GM12878 (cell line): Measurements from ENCODE around the gene LRRN2. TPM values are rescaled to one million over a fixed set of nuclear protein-coding genes. Genes with fewer than 3 reads are reported as not detected.

ENCODE experiments used
- ATAC-seq: fragments of 200-7000 bp; cut with Tn5 transposase; 3 replicates; pipeline ENCODE4 v1.9.1; 2020; ENCODE audit warnings: mild to moderate bottlenecking, moderate library complexity
- BruUV-seq: library from RNA; stranded (reverse); fragments of 400-500 nt; replicated peaks from 2 replicates; lab custom pipeline; 2021; lab: Mats Ljungman, UMichigan
- CTCF ChIA-PET: fragments of 300-600 bp; sonication (Branson Sonifier 250); formaldehyde crosslinking; extraction: SDS; loops from one replicate; lab custom pipeline; 2021; ENCODE audit warnings: inconsistent platforms; lab: Yijun Ruan, JAX
- POLR2A ChIA-PET: fragments of 350-600 bp; formaldehyde crosslinking; extraction: SDS; loops from one replicate; lab custom pipeline; 2021; ENCODE audit warnings: inconsistent platforms; lab: Charles Lee
- RAD21 ChIA-PET: fragments of 300-600 bp; sonication (Branson Sonifier 250); formaldehyde crosslinking; loops from one replicate; lab custom pipeline; 2023; ENCODE audit warnings: antibody characterized with exemption; ENCODE audit not compliant: unreplicated experiment; lab: Charles Lee
- SMC1A ChIA-PET: fragments of 300-600 bp; sonication (Branson Sonifier 250); formaldehyde crosslinking; loops from one replicate; lab custom pipeline; 2023; ENCODE audit not compliant: unreplicated experiment, uncharacterized antibody; lab: Charles Lee
- DNase-seq: peaks from one replicate; pipeline ENCODE4 v3.0.0-alpha.2; 2011; ENCODE audit warnings: low read depth, low spot score
- FAIRE-seq: peaks from 3 replicates; lab custom pipeline; 2011; peaks lifted over from hg19 to GRCh38; lab: Jason Lieb, UNC
- H2AFZ ChIP-seq: 2 replicates; pipeline ENCODE4 v1.6.0; 2011; ENCODE audit warnings: low read depth, low read length, control low read depth; ENCODE audit not compliant: control insufficient read depth
- H3K27ac ChIP-seq: 2 replicates; pipeline ENCODE4 v1.5.1; 2011; ENCODE audit warnings: control low read depth; ENCODE audit not compliant: control insufficient read depth, insufficient read depth
- H3K27me3 ChIP-seq, 2 experiments: replicated peaks in 1 of 2; 2 replicates each; pipeline versions ENCODE4 v1.6.0 to v1.6.1; 2011; ENCODE audit warnings: low read length in 1 of 2; ENCODE audit not compliant: control insufficient read depth in 2 of 2, insufficient read depth in 2 of 2
- H3K36me3 ChIP-seq, 2 experiments: 2 replicates each; pipeline ENCODE4 v1.5.1; 2011; ENCODE audit warnings: low read length in 1 of 2; ENCODE audit not compliant: control insufficient read depth in 2 of 2, insufficient read depth in 2 of 2
- H3K4me1 ChIP-seq: 2 replicates; pipeline ENCODE4 v1.6.1; 2011; ENCODE audit warnings: mild to moderate bottlenecking, low read length, moderate library complexity, mixed read lengths; ENCODE audit not compliant: control insufficient read depth, insufficient read depth
- H3K4me2 ChIP-seq: 2 replicates; pipeline ENCODE4 v1.6.0; 2011; ENCODE audit warnings: control low read depth; ENCODE audit not compliant: control insufficient read depth, insufficient read depth
- H3K4me3 ChIP-seq: fragments of 200-600 bp; sonication (generic); 2 replicates; pipeline ENCODE4 v1.5.1; 2016
- H3K79me2 ChIP-seq: 2 replicates; pipeline ENCODE4 v1.6.0; 2011; ENCODE audit warnings: low read length; ENCODE audit not compliant: control insufficient read depth, insufficient read depth
- H3K9ac ChIP-seq: 2 replicates; pipeline ENCODE4 v1.8.0; 2011; ENCODE audit warnings: low read length, control low read depth, mixed read lengths; ENCODE audit not compliant: control insufficient read depth, insufficient read depth
- H3K9me3 ChIP-seq: replicated peaks from 3 replicates; pipeline ENCODE4 v1.5.1; 2011; ENCODE audit warnings: mild to moderate bottlenecking, low read length; ENCODE audit not compliant: control insufficient read depth, insufficient read depth
- H4K20me1 ChIP-seq: 2 replicates; pipeline ENCODE4 v1.6.0; 2011; ENCODE audit not compliant: control insufficient read depth, insufficient read depth
- MXI1 ChIP-seq: fragments of 150-350 bp; IDR thresholded peaks from 2 replicates; pipeline ENCODE4 v1.6.1; 2011; ENCODE audit warnings: low read depth, mild to moderate bottlenecking, inconsistent platforms, low read length, improper control_type of control experiment
- NR2C2 ChIP-seq: IDR thresholded peaks from 2 replicates; pipeline ENCODE4 v1.6.1; 2011; ENCODE audit warnings: borderline replicate concordance, low read depth; ENCODE audit not compliant: control insufficient read depth, insufficient read length
- PAX8 ChIP-seq: fragments of 450-650 bp; IDR thresholded peaks from 2 replicates; pipeline ENCODE4 v1.6.1; 2017; ENCODE audit warnings: mild to moderate bottlenecking, moderate library complexity
- RCOR1 ChIP-seq: conservative IDR thresholded peaks from 2 replicates; pipeline ENCODE4 v1.6.1; 2012; ENCODE audit warnings: low read depth, low read length, improper control_type of control experiment
- SPI1 ChIP-seq: IDR thresholded peaks from 2 replicates; pipeline ENCODE4 v1.6.1; 2011; ENCODE audit warnings: low read depth, mild to moderate bottlenecking, low read length, moderate library complexity, borderline replicate concordance; ENCODE audit not compliant: insufficient read depth
- STAT1 ChIP-seq: fragments of 450-650 bp; conservative IDR thresholded peaks from 2 replicates; pipeline ENCODE4 v1.6.1; 2014; ENCODE audit warnings: antibody characterized with exemption, mild to moderate bottlenecking
- TCF7 ChIP-seq: IDR thresholded peaks from 2 replicates; pipeline ENCODE4 v1.6.1; 2014; ENCODE audit warnings: antibody characterized with exemption, borderline replicate concordance
- ZNF622 ChIP-seq: fragments of 450-650 bp; IDR thresholded peaks from 2 replicates; pipeline ENCODE4 v1.6.1; 2017; ENCODE audit warnings: mild to moderate bottlenecking, inconsistent platforms
- WGBS: methylation state at CpG from one replicate; pipeline ENCODE4 v1.1.6; 2016; ENCODE audit warnings: low lambda C conversion rate; ENCODE audit not compliant: insufficient replicate concordance, insufficient coverage; ENCODE audit errors: missing lambda C conversion rate; 5-methylcytosine and 5-hydroxymethylcytosine counted together
- in situ Hi-C: fragments of 300-500 bp; cut with MboI; formaldehyde crosslinking; loops from 9 replicates; pipeline ENCODE4 v1.14.3; 2018; ENCODE audit warnings: mixed read lengths
- intact Hi-C: fragments of 100-400 bp; cut with micrococcal nuclease; formaldehyde crosslinking; loops from one replicate; pipeline ENCODE4 v1.14.2; 2022; ENCODE audit not compliant: unreplicated experiment
- polyA plus RNA-seq, 11 experiments: library from polyadenylated mRNA; depleted of rRNA in 4 of 11; unstranded in 6 of 11; stranded (reverse) in 5 of 11; fragments of >200 nt; fragmentation: Nextera tagmentation in 4 of 11; fragmentation: Illumina TruSeq in 1 of 11; extraction: Ambion mirVana in 4 of 11; extraction: Trizol in 1 of 11; gene quantifications; 1 replicate in 1 of 11; 2 replicates in 10 of 11; pipeline versions ENCODE4 v1.2.1 to v1.2.3, GENCODE V29; 2011 to 2016; ENCODE audit warnings: inconsistent platforms in 2 of 11, missing spikeins in 2 of 11, low read depth in 1 of 11
- total RNA-seq, 4 experiments: library from RNA; depleted of rRNA in 3 of 4; stranded (reverse); fragments of >200 nt in 3 of 4; fragmentation: Illumina TruSeq in 1 of 4; extraction: Trizol in 1 of 4; gene quantifications; 2 replicates each; pipeline versions ENCODE4 v1.2.1 to v1.2.3, GENCODE V29; 2013 to 2021
- TF ChIP-seq, protein P1 (sequence below): fragments of 450-650 bp; IDR thresholded peaks from 2 replicates; pipeline ENCODE4 v1.6.1; 2018; ENCODE audit warnings: borderline replicate concordance, mild to moderate bottlenecking; ENCODE audit not compliant: partially characterized antibody
- TF ChIP-seq, protein P2 (sequence below): IDR thresholded peaks from 2 replicates; pipeline ENCODE4 v1.6.1; 2012; ENCODE audit warnings: low read length, inconsistent platforms
- TF ChIP-seq, protein P3 (sequence below): fragments of 450-650 bp; IDR thresholded peaks from 2 replicates; pipeline ENCODE4 v1.6.1; 2016; ENCODE audit warnings: mild to moderate bottlenecking

LRRN2 gene
- total and polyA plus RNA-seq, 10 of the 15 experiments (the other 5 are each of a cell fraction or from before 2014, with no cell fraction given): not detected

DNA sequence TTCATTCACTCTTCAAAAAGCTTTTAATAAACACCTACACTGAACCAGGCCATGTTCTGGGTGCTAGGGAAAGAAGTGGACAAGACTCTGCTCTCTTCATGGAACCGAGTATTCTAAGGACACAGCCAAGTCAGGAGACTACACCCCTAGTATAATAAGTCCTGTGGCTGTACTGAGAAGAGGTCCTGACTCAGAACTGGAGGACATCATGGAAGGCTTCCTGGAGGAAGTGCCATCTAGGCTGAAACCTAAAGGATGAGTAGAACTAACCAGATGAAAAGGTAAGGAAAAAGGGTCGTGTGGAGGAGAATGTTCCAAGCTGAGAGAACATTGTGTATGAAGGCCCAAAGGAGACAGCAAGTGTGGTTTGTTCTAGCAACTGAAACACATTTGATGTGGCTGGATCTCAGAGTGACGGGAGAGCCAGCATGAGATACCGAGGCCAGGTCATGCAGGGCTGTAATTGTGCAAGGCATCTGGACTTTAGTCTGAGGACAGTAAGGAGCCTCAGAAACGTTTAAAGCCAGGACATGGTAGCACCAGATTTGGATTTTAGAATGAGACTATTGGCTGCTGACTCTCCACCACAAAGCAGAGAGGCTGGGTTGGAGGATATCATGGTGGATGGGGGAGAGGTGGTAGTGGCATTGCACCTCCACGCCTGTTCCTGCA, 82.5 kb downstream of the LRRN2 start:
- TF ChIP-seq PAX8 (no peak), NR2C2 (no peak), STAT1 (no peak), ZNF622 (no peak), RCOR1 (no peak)
- Histone ChIP-seq H3K79me2 (no peaks in the 10 kb centered on the region), H3K4me1 (no peaks in the 10 kb centered on the region), H4K20me1 (no peaks in the 10 kb centered on the region), H2AFZ (no peak overlapping the region), H3K36me3 (no peaks in the 10 kb centered on the region), H3K4me2 (no peak overlapping the region), H3K4me3 (no peak overlapping the region), H3K9me3 (no peaks in the 10 kb centered on the region), H3K9ac (no peak overlapping the region), H3K27me3 (0 out of 4 replicates have a peak, but pooled peaks cover 0 to 2% of the 10 kb centered on the region in 2 experiments), H3K27ac (no peak overlapping the region)
- in situ Hi-C loops (no loop called here), intact Hi-C loops (no loop called here)
- SMC1A ChIA-PET: interaction anchor here (1.7 kb wide), 1 partner anchor 37 kb away, joined by 4 read pairs; no protein-coding TSS in a partner anchor
- no TSS peak for BruUV-seq
- RAD21 ChIA-PET: no interaction called here
- POLR2A ChIA-PET: no interaction called here
- DNase-seq (no peak), FAIRE-seq (no peak), ATAC-seq (no peak)
- 25% methylated on average over 6 of the region's 6 CpGs for WGBS
- CTCF ChIA-PET: interaction anchor here (2.4 kb wide), 1 partner anchor 204 kb away, joined by 5 read pairs; no protein-coding TSS in a partner anchor

DNA sequence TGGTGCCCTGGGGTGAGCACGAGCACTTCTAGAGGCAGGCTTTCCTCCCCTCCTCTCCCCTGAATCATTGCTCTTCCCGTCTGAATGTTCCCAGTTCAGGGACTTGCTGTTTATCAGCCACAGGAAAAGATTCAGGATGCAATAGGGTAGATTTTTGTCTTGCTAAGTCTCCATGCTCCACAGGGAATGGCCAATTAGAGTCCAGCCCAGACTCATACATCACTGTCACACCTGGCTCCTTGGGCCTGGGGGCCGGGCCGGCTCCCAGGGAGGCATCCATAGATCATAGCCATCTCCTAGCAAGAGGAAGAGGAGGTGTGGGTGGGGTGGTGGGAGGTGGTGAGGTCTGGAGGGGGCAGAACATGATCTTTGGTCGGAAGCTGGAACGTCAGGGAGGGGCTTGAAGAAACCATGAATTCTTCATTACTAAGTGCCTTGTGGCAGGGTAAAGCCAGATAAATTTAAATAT, 83.4 kb downstream of the LRRN2 start:
- no peaks in the 10 kb centered on the region for H3K4me1 ChIP-seq
- no peak for TF ChIP-seq SPI1
- TF ChIP-seq ZNF622: no peak
- TF ChIP-seq, protein P1, sequence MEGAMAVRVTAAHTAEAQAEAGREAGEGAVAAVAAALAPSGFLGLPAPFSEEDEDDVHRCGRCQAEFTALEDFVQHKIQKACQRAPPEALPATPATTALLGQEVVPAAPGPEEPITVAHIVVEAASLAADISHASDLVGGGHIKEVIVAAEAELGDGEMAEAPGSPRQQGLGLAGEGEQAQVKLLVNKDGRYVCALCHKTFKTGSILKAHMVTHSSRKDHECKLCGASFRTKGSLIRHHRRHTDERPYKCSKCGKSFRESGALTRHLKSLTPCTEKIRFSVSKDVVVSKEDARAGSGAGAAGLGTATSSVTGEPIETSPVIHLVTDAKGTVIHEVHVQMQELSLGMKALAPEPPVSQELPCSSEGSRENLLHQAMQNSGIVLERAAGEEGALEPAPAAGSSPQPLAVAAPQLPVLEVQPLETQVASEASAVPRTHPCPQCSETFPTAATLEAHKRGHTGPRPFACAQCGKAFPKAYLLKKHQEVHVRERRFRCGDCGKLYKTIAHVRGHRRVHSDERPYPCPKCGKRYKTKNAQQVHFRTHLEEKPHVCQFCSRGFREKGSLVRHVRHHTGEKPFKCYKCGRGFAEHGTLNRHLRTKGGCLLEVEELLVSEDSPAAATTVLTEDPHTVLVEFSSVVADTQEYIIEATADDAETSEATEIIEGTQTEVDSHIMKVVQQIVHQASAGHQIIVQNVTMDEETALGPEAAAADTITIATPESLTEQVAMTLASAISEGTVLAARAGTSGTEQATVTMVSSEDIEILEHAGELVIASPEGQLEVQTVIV: no peak
- TF ChIP-seq MXI1: no peak
- TF ChIP-seq, protein P2, sequence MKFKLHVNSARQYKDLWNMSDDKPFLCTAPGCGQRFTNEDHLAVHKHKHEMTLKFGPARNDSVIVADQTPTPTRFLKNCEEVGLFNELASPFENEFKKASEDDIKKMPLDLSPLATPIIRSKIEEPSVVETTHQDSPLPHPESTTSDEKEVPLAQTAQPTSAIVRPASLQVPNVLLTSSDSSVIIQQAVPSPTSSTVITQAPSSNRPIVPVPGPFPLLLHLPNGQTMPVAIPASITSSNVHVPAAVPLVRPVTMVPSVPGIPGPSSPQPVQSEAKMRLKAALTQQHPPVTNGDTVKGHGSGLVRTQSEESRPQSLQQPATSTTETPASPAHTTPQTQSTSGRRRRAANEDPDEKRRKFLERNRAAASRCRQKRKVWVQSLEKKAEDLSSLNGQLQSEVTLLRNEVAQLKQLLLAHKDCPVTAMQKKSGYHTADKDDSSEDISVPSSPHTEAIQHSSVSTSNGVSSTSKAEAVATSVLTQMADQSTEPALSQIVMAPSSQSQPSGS: no peak
- TF ChIP-seq TCF7: no peak
- TF ChIP-seq, protein P3, sequence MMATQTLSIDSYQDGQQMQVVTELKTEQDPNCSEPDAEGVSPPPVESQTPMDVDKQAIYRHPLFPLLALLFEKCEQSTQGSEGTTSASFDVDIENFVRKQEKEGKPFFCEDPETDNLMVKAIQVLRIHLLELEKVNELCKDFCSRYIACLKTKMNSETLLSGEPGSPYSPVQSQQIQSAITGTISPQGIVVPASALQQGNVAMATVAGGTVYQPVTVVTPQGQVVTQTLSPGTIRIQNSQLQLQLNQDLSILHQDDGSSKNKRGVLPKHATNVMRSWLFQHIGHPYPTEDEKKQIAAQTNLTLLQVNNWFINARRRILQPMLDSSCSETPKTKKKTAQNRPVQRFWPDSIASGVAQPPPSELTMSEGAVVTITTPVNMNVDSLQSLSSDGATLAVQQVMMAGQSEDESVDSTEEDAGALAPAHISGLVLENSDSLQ: no peak

More for the DNA sequence above, 83.4 kb downstream of the LRRN2 start:
- H3K27me3 ChIP-seq: no peaks in the 10 kb centered on the region
- H3K4me3 ChIP-seq: no peak overlapping the region
- FAIRE-seq: no peak
- H3K36me3 ChIP-seq: no peaks in the 10 kb centered on the region
- CTCF ChIA-PET: interaction anchor here (0.6 to 2.4 kb wide), 3 partner anchors 21 to 205 kb away, joined by 3 to 5 read pairs (median 4); no protein-coding TSS in a partner anchor
- H3K4me2 ChIP-seq: no peak overlapping the region
- H3K9ac ChIP-seq: no peak overlapping the region
- intact Hi-C loops: no loop called here
- POLR2A ChIA-PET: no interaction called here
- SMC1A ChIA-PET: interaction anchor here (1.7 kb wide), 1 partner anchor 36 kb away, joined by 4 read pairs; no protein-coding TSS in a partner anchor
- in situ Hi-C loops: no loop called here
- no peak overlapping the region for H3K27ac ChIP-seq
- RAD21 ChIA-PET: no interaction called here
- H4K20me1 ChIP-seq: no peaks in the 10 kb centered on the region
- no TSS peak for BruUV-seq
- no peaks in the 10 kb centered on the region for H3K9me3 ChIP-seq
- ATAC-seq: no peak
- no peak for DNase-seq
- H2AFZ ChIP-seq: no peak overlapping the region
- WGBS: 39% methylated on average over 6 of the region's 6 CpGs
- H3K79me2 ChIP-seq: no peaks in the 10 kb centered on the region
